Stimulated activated naive CD4-positive, alpha-beta T cell (primary cell): ENCODE measurements around the gene TSPAN13.

Experiments
- DNase-seq, 6 experiments: peaks; one replicate each; lab custom pipeline; 2025; lab: John Stamatoyannopoulos, UW

The TSPAN13 gene

DNA sequence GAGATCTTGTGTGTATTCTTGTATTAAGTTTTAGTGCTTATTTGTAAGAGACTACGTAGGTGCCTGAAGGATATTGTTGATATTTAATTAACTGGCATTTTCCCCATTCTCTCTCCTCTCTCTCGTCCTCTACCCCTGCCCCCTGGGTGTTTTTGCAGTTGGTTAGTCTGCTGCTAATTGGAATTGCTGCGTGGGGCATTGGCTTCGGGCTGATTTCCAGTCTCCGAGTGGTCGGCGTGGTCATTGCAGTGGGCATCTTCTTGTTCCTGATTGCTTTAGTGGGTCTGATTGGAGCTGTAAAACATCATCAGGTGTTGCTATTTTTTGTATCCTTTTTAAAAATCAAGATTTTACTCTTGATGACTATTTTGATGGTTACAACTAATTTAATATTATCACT is 22.5 kb downstream of the TSPAN13 start:
- no peak for DNase-seq

DNA sequence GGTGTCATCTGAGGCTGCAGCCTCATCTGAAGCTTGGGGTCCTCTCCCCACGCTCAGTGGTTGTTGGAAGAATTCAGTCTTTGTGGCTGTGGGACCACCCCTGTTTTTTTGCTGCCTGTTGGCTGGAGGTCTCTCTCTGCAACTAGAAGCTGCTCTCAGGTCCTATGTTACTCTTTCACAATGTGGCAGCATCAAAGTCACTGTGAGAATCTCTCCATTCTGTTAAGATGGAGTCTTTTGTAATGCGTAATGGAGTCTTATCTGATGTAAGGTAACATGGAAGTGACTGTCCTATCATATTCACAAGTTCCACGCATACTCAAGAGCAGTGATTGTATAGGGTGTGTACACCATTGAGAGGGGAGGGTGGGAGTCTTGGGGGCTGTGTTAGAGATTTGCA is 24.9 kb downstream of the TSPAN13 start:
- no peak for DNase-seq

DNA sequence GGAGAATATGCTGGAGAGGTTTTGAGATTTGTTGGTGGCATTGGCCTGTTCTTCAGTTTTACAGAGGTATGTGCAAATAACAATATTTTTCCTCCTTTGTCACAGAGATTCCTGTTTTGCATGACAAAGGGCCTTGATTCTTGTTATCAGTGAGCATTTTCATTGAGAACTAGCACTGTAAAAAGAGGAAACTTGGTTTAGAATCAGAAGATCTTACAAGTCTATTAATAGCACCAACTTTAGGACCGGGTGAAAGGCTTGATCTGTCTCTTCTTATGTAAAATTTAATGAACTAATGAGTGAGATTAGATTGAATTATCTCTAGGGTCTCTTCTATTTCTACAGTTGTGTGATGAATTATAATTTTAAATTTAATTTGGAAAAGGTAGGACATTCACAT is 25.5 kb downstream of the TSPAN13 start:
- no peak for DNase-seq

DNA sequence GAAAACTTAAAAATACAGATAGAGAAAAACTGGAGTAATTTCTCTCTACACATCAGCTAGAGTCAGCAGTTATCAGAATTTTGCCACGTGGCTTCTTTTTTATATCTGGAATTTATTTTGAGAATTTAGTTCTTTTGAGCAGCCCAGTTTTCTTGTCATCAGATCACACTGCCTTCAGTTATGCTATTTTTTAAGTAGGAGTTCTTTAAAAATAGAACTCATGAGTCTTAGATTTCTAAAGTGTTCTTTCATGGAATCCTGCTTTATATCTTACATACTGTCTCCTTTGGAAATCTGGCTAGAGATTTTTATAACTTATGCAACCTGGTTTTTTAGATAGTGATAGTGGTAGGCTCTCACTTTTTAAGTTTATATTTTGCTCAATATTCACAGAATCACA is 27.0 kb downstream of the TSPAN13 start:
- no peak for DNase-seq

DNA sequence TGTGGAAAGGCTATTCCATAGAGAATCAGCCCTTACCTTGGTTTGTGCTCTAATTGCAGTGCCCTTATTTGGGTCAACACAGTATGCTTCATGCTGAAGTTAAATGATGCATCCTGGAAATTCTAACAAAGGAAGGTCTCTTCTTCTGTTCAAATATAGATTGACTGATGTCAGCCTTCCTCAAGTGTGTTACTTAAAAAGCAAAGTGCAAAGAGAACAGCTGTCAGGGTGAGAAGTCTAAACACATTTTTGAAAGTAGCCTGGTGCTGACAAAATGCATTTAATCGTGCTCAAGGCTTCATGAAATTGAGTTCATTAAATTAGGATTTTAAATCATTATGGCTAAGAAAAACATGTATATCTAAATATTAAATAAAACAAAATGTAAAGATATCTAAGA is 31.8 kb downstream of the TSPAN13 start:
- no peak for DNase-seq

DNA sequence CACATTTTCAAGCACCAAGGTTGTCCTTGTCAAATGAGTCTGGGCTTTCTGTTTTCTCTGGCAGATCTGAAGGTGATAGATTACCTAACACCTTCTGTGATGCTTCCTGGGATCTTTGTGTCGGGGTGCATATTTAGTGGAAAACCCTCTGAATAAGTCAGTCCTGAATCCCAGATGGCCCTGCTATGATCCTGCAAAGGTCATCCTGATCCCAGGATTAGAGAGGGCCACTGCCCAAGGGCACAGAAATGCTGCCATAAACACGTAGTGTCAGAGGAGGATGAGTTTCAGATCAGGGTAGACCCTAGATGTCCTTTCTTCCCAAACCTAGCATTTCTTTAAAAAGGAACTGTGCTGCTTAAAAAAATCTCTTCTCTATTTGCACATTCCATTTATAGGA is 32.3 kb downstream of the TSPAN13 start:
- no peak for DNase-seq

DNA sequence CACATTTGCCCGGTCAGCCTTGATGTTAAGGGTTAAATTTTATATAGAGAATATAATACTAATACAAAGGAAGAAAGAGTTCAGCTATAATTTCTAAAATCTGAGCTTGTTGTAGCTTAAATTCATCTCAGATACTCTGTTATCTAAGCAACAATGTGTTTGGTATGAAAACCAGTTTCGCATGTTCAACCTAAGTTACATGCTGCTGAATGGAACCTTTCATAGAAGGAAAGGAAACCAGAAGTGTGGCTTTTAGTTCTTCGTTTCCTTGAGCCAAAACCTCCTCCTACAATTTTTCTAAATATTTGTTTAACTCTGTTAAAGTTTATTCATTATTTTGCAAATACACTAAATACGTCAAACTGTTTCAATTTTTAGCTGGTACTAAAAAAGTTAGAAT is 32.7 kb downstream of the TSPAN13 start:
- DNase-seq = no peak

DNA sequence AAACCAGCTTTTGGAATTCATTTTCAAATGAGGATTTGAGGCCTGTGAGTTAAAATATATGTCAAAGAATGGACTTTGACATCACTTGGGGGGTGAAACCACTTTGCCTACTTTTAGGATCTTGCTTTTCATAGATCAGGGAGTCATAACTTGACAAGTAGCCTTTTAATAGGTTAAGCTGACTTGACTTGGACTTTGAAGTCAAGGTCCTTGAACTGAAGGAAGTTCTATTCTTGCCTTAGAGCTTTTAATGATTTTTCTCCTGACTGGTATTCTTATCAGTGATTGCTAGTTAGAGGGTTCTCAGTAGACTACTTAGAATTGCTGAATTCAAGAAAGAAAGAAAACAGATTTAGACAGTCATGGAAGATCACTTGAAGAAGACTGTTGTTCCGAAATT is 33.6 kb downstream of the TSPAN13 start:
- no peak for DNase-seq

DNA sequence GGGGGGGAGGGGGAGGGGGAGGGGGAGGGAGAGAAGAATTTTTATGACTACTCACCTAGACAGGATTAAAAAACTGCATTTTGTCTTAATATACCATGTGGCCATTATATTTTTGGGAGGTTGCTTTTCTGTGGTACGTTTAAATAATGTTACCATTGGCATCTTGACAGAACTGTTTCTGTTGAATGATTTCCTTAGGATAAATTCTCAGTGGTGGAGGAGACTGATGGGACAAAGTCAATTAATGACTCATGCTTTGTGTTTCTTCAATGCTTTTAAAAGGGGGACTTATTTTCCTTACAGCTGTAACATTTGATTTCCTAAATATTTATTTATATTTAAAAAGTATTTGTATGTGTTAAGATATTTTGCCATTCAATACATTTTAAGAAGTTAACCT is 37.5 kb downstream of the TSPAN13 start:
- no peak for DNase-seq

DNA sequence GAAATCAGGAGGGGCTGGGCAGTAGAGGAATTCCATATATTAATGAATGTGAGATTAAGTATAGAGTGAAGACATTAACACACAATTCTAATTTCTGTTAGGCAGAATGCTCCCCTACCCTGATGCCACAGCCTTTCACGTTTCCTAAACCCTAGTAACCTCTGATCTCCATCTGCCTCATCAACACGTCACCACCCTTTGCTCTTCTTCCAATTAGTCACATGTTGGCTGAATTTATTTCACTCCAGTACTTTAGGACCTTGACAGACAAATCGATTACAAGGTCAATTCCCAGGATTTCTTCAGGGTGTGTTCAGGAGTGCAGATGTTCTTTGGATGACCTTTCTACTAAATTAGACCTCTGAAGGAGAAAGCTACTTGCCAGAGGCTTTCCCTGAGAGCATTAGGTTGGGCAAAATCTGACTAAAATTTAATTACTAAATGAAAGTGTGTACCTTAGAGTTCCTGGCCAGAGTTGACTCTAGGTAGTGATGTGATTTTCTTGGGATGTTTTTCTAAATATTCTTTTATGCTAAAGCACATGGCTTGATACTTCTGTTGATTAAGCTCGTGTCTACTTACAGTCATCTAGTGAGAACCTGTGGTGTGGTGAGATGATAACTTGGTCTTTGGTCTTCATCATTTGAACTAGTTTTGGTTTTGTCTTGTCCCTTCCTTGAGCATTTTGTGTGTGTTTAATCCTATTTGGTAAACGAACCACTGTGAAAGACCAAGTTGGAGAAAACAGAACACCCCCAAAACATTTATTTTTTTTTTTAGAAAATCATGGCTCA is 38.5 kb downstream of the TSPAN13 start:
- no peak for DNase-seq

DNA sequence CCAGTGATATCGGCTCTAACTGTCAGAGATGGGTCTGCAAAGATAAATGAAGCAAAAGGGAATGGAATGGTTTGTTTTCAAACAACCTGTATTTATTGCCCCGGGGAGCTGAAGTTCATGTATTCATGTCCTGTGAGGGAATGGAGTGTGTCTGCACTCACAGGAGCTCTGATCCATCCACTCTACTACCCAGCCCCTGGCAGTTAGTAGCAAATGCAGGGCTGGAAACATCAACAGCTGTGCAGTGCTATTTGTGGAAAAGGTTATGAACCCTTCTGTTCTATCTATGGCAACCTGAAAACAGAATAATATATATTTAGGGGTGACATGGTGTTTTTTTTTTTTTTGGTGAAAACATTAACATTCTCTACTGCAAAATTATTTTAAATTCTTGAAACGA is 41.4 kb downstream of the TSPAN13 start:
- no peak for DNase-seq

DNA sequence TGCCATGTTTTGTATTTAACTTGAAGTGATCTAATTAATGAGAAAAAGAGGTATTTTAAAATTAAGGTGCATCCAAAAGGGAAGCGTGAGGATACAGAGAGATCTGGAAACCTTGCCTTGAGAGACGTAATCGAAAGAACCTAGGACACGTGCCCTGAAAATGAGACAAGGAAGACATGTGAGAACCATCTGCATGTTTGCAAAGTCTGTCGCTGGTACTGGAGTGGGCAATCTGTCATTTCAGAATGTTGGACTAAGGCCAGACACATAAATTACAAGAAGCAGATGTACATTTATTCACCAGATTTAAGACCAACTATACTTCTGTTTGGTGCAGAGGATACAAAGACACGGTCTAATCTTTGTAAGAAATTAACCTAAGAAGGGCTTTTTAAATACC is 42.1 kb downstream of the TSPAN13 start:
- DNase-seq = no peak

DNA sequence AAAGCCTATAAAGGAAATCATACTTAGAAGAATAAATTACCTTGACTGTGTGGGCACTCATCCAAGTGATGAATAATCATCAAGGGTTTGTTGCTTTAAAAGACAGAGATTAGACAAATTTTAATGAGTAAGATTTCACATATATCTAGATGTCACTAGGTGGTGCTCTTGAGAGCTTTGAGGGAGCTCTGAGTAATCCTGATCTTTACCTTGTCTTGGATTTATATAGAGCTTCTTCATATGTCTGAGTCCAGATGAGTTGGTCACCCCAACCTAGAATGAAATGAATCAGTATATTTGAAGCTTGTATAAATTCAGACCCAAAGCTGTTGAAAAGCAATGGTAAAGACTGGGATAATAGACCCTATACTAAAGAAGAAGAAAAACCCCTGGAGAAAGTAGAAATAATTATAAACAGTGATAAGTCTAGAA is 47.6 kb downstream of the TSPAN13 start:
- DNase-seq = no peak

DNA sequence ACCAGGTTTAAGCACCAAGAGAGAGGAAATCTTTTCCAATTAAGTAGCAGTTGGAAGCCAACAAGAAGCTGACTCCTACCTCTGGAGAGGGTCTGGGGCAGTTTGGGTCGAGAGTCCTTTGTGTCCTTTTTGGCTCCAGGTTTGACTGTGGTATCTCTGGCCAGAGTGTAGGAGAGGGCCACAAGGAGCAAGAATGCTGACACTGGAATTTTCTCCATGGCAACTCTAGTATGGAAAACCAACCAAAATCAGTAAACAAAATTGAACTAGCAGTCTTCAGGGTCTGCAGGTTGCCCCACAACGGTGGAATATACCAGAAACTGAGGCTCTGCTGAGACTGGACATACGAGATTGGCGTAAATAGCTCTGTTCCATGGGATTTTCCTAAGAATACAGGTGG is 48.0 kb downstream of the TSPAN13 start:
- no peak for DNase-seq

DNA sequence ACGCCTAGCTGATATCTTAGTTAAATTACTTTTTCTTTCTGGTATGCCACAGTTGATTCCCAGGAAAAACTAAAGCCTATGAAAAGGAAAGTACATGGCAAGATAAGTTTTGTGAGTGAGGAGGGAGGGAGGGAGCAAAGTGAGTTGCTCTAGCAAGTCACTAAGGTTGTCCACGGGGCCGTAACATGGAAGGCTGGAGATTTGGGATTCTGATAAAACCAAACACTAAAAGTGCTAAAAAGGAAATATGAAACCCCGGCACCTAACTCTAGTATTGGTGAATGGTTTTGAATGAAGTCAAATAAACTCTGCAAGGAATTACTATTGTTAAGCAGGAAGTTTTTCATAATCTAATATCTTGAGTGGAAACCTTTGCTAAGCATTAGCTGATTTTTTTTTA is 49.6 kb downstream of the TSPAN13 start:
- DNase-seq = no peak

DNA sequence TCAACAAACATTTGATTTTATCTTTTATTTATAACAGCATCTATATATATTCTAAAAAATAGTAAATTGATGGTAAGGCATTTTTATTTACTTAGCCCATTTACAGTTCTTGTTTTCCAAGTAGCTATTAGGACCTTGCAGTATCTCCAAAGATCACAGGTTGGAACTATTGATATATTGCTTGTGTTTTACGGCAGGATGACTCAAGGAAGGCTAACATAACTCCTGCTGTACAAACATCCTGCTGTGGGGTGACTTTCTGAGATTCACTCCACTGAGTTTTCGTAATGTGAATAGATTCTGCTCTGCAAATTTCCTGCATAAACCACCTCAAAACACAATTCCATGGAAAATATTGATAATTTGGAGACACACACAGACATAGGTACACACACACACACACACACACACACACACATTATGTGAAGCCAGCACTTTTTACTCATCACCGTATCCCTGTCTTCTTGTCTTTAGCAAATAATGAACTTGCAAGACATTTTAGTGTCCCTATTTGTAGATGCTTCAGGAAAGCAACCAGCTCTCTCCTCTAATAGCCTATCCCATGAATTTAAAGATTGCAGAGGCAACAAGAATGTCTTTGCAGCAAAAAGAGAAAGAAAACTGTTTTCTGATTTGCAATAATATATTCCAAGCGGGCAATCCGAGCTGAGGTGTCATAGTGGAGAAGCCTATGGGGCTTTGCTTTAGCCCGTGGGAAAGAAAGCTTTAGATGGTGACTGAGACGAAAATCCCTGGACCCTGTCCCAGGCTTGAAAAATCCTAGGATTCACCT is 50.5 kb downstream of the TSPAN13 start:
- DNase-seq = no peak

DNA sequence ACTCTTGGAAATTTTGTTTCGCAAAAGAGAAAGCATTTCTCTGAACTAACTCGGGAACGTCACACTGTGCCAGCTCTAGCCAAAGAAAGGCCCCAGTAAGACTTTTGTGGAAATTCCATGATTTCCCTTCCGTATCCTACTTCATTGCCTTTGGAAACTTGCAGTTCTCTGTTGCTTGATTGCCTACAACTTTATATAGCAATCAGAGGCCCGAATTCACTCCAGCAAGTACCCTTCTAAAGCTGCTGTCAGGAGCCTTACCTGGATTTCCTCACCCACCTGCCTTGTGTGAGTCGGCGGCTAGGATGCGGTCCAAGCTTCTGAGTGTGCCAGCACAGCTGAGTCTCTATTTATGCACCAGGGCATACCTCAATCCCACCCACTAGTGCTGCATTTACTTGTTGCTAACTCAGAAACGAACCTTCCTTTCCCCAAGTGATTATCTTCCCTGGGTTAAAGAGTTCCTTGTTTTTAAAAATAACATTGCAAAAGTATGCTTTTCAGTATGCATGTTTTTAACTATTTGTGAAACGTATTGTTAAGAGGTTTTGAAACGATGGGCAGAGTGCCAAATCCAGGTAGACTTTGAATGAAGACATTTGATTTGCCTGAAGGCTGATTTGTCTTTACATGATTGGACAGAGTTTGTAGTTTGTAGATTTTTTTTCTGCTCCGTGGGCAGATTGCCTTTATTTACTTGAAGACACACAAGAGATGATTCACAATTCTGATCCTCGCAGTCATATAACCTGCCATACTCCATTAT is 51.3 kb downstream of the TSPAN13 start, which contains the start of gene AGR2:
TSS of gene AGR2 (minus strand) at position 326 of the 766 bp plus-strand sequence. CDS start 3,203 bp downstream, outside the sequence.
- DNase-seq = no peak

DNA sequence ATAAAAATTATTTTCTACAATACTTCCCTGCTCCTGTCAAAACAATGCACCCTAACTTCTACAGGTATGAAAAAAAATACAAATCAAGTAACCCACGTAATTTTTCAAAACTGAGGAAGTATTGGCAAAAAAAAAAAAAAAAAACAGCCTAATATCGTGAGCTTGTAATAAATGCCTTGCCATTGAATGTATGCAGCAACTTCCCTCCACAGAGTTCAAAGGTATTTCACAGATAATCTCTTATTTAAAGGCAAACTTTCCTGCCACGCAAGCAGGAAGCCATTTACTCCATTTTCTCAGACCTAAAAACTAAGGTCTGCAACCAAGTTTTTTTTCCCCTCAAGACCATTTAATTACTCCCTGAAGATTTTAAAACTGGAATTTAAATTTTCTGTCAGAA is 51.9 kb downstream of the TSPAN13 start:
- no peak for DNase-seq

DNA sequence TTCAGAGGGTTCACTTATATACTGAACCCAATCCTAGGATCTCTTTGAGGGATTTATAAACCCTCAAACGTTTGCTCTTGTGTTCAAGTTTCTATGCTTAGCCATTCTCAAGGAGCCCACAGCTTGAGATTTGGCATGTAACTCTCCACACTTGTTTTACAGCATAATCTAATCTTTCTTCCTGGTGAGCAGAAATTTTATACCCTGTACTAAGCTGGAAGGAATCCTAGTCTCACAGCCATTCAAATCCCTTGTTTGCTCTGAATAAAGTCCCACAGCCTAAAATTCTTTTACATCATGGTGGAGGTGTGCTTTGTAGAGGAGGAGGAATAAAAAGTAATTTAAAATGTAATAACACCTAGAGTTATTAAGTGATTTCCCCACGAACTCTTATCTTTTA is 56.6 kb downstream of the TSPAN13 start:
- DNase-seq = no peak

DNA sequence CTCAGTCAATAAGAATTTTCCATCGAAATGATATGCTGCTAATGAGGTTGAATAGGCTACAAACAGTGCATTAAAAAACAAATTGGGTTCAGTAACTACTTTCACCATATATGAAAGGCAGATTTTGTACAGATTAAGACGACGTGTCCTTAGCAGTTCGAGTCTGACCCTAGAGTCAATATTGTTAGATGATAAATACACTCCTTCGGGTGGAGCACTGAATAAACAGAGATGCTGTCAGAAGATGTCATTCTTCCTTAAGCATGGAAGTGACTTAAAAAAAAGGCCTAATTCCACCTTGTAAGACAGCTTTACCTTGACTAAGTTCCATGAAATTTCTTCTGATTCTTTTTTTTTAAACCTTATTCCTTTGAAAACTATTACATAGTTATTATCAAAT is 57.0 kb downstream of the TSPAN13 start:
- DNase-seq = no peak

DNA sequence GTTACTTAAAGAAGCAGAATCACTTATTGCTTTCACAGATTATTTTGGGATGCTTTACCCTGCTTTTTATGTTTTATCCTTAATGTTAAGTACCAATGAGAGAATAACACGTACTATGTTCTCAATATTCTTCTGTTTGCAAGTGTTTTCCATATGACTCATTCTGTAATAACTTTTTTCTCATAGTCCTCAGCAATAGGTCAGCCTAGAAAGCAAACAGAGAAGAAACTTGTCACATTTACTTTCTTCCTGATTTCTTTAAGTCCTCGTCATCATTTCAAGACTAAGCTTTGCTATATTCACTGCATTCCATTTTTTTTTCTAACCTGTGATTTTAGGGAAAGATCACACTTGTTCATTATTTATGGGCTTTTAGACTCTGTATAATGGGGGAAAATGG is 58.0 kb downstream of the TSPAN13 start:
- no peak for DNase-seq

DNA sequence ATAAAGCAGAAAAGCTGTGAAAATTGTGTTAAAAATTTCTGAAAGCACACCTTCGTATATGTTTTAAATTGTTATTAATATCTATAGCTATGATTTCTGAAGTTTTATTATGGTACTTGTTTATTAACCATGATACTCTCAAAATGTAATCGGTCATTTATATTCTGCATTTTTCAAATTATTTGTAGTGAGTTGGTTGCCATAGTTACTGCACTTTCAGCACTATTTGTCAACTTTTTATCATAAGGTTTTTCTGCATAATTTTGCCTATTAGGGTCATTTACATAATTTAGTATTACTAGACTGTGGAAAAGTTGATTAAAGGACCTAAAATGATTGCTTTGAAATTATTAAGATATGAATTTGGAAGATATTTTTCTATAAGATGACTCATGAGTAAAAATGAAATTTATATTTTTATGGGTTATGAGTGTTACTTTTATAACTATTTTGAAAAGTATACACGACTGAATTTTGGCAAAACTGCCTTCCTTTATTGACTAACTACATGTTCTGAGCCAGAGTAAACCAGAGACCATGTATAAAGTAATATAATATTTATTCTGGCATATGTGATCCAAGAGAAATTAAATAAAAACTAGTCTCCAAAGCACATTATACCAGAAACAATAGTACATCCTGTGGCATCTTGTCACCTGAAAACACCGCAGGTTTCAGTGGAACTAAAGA is 59.1 kb downstream of the TSPAN13 start:
- no peak for DNase-seq
